SW 1271 (cell line): ENCODE results near the gene IMP4.

ENCODE experiments used
- DNase-seq, 2 experiments: peaks; one replicate each; lab custom pipeline; 2025; lab: John Stamatoyannopoulos, UW

IMP4 gene

DNA sequence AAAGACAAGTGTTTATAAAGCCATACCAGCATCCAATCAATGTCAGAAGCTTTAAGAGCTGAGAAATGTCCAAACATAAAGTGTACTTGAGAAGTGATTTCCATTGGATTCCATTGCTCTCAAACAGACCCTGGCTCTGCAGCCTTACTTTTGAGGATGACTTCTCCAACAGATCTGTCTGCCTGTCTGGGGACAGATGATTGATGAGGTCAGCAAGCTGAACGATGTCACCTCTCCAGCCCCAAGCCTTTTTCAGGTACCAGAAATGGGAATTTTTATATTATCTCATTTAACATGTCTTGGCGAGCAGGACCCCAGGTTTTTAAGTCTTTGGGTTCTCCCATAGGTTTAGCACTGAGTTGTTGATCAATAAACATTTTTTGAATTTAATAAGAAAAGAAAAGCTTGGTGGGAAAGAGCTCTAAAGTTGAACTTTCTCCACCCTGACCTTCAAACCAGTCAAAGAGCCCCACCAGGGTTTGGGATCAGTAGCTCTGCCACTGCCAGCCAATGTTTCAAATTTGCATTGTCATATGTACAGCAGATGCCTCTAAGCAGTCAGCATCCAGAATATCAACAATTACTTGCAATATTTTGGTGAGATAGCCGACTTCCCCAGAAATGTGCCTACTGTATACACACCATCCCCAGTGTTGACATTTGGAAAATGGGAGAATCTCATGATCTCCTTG lies 35.7 kb downstream of the IMP4 start:
- DNase-seq: no peak

GRCh38 chr2:130378898-130379214 lies 36.2 kb downstream of the IMP4 start:
- DNase-seq: no peak

- DNase-seq: no peak
These were observed 37.6 kb downstream of the IMP4 start for GRCh38 chr2:130380096-130380934.

GRCh38 chr2:130381145-130381544 lies 38.4 kb downstream of the IMP4 start:
- no peak for DNase-seq

- no peak for DNase-seq
These were observed 38.9 kb downstream of the IMP4 start for GRCh38 chr2:130381619-130382018.

DNA sequence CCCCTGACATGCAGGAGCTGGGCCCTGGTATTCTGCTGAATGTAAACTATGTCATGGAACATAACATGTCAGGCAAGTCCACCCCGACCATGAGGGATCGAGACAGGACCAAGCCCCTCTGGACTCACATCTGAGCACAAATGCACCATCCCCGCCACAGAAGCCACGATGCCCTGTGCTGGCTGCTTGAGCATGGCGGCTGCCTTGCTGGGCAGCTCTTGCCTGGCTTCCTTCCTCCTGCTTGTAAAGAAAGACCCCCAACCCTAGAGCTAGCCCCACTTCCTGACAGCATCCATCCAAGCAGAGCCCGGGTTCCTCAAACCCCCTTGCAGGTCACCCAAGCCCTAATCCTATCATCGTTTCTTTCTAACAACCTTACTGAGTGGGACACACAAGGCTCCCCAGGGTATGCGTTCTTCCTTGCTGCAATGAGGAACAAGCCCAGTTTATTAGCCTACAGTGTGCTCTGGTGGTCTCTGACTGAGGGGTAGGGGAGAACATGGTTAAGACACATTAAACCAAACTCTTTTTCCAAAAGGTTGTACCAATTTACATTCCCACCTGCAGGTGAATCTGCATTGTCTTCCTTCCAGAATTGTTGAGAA lies 39.7 kb downstream of the IMP4 start:
- no peak for DNase-seq

DNA sequence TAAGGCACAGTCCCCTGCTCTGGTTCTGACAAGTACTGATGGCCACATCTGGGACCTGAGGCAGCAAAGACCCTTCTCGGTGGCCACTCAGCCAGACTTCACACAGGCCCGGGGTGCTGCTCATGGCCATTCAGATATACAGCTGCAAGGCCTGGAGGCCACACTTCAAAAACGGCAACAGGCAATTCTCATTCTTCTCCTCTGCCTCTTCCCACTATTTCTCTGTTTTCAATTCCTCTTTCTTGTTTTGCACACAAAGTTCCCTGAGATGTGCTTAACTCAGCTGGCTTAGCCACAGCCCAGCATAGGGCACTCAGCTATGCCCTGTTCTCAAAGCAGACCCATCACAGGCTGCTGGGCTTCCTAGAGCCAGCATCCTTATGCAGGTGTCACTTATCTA lies 43.0 kb downstream of the IMP4 start:
- no peak for DNase-seq

GRCh38 chr2:130387071-130387400 lies 44.3 kb downstream of the IMP4 start:
- no peak for DNase-seq

DNA sequence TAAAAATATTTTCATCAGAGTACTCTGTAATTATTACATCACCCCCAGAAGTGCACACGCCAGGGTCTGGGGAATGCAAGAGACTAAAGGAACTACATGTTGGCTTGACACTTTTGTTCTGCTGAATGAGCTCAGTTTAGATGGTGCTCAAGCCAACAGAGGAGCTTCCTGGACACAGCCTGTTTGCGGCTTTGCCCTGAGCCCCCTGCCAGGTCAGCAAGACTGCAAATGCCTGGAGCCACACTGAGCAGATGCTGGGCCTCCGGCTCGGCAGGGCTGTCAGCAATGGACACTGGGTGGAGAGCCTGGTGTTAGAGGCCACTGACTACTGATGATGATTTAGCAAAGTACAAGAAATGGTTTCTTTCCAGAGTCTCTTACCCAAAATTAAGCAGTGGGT lies 45.1 kb downstream of the IMP4 start:
- no peak for DNase-seq

DNA sequence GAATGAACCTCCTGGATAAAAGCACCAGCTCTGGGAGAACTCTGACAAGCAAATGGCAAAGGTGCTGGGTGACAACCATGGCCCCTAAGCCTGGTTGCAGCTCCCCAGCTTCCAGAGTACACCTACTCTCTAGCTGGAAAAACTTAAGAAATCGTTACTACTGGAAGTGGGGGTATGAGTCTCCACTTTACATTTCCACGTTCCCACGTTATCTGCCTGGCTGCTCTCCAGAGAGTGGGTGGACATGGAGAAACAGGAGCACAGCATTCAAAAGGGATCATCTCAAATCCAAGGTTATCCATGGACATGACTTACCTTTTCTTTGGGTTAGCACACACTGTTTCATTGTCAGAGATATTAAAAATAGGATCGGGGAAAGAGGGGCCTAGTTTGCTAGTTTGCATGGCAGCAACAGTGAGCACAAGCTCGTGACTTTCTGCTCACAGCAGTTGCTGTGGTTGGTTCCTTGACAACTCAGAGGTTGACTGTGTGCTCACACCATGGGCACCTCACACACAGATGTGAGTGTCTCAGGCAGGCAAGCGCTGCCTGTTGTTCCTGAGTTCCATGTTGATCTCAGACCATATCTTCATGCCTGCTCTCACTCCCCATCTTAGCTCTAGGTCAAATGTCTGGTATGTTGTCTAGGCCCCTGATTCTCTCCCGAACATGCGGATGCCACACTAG lies 45.7 kb downstream of the IMP4 start:
- DNase-seq: no peak

- no peak for DNase-seq
These were observed 46.7 kb downstream of the IMP4 start for GRCh38 chr2:130389358-130389757.

- no peak for DNase-seq
These were observed 47.1 kb downstream of the IMP4 start for GRCh38 chr2:130389783-130390182.

DNA sequence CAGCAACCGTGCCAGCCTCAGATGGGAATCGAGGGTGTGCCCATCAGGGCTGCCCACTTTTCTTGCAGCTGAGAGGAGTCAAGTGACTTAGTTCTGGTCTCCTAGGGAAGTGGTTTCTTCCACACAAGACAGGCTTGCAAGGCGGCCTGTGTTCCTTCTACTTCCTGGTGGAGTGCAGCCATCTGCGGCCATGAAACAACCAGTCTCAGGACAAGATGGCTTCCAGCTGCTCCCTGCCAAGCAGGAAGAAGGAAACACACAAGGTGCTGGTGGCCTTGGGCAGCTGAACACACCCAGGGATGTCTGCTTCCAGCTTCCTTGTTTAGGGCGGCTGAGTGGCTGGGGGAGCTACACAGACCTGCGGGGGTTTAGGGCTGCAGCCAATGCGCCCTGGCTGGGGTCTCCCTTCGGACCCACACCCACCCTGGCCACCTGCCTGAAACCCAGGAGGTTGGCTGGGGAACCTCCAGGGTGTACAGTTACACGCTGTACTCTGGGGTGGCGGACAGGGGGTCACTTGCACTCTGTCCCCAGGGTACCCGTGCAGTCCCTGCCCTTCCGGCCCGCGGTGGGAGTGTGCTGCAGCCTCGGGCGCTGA lies 47.9 kb downstream of the IMP4 start:
- DNase-seq: no peak

- peak; percentile 23 to 66 for DNase-seq
These were observed 48.6 kb downstream of the IMP4 start for GRCh38 chr2:130391058-130391871.

- DNase-seq: no peak
These were observed 49.4 kb downstream of the IMP4 start for GRCh38 chr2:130391872-130392670.

GRCh38 chr2:130393318-130393910 lies 50.7 kb downstream of the IMP4 start:
- peak in 1 of 2 experiments; percentile 36 for DNase-seq
